Caco-2 (cell line): ENCODE data around the gene PCID2. TPM values are rescaled to one million over a fixed set of nuclear protein-coding genes. Genes with fewer than 3 reads are reported as not detected.

Source experiments
- BruUV-seq: library from RNA; stranded (reverse); fragments of 400-500 nt; replicated peaks from 2 replicates; lab custom pipeline; 2021; lab: Mats Ljungman, UMichigan
- CTCF ChIA-PET: fragments of 300-600 bp; sonication (Branson Sonifier 250); formaldehyde crosslinking; loops from one replicate; lab custom pipeline; 2022; ENCODE audit warnings: antibody characterized with exemption; lab: Charles Lee
- POLR2A ChIA-PET: fragments of 300-600 bp; sonication (Branson Sonifier 250); formaldehyde crosslinking; loops from one replicate; lab custom pipeline; 2022; ENCODE audit warnings: antibody characterized with exemption; lab: Charles Lee
- DNase-seq, 2 experiments: peaks; one replicate each; pipeline versions ENCODE4 v3.0.0 to v3.0.0-alpha.2; 2020 to 2022
- H3K27me3 ChIP-seq: replicated peaks from 2 replicates; pipeline ENCODE4 v1.6.0; 2011; ENCODE audit warnings: low read length; ENCODE audit not compliant: control insufficient read depth, insufficient read depth
- H3K36me3 ChIP-seq: 2 replicates; pipeline ENCODE4 v1.5.1; 2011; ENCODE audit warnings: low read length; ENCODE audit not compliant: control insufficient read depth, insufficient read depth
- H3K4me1 ChIP-seq: fragments of 250-450 bp; sonication (Bioruptor Pico); 2 replicates; pipeline ENCODE4 v1.5.1; 2020; ENCODE audit warnings: mild to moderate bottlenecking
- H3K4me3 ChIP-seq: 2 replicates; pipeline ENCODE4 v1.5.1; 2011; ENCODE audit warnings: low read depth, mild to moderate bottlenecking, control low read depth, low read length
- H3K9me3 ChIP-seq: fragments of 250-450 bp; sonication (Bioruptor Pico); 2 replicates; pipeline ENCODE4 v1.5.1; 2020; ENCODE audit warnings: mild to moderate bottlenecking, moderate library complexity
- H3K27ac Mint-ChIP-seq: one replicate; pipeline ENCODE4 v1.8.0; 2022; ENCODE audit warnings: mixed read lengths; ENCODE audit not compliant: unreplicated experiment
- H3K27me3 Mint-ChIP-seq: one replicate; pipeline ENCODE4 v1.8.0; 2022; ENCODE audit warnings: mixed read lengths; ENCODE audit not compliant: insufficient read depth, unreplicated experiment
- H3K36me3 Mint-ChIP-seq: one replicate; pipeline ENCODE4 v1.8.0; 2022; ENCODE audit warnings: mild to moderate bottlenecking, mixed read lengths; ENCODE audit not compliant: insufficient read depth, unreplicated experiment
- H3K4me1 Mint-ChIP-seq: one replicate; pipeline ENCODE4 v1.8.0; 2022; ENCODE audit warnings: low read depth, mixed read lengths; ENCODE audit not compliant: unreplicated experiment
- H3K4me3 Mint-ChIP-seq: one replicate; pipeline ENCODE4 v1.8.0; 2022; ENCODE audit warnings: mild to moderate bottlenecking, moderate library complexity, mixed read lengths; ENCODE audit not compliant: unreplicated experiment
- H3K9me3 Mint-ChIP-seq: one replicate; pipeline ENCODE4 v1.8.0; 2022; ENCODE audit warnings: mixed read lengths; ENCODE audit not compliant: unreplicated experiment
- CTCF ChIP-seq, 2 experiments: fragments of 200-600 bp in 1 of 2; IDR thresholded peaks; 1 replicate in 1 of 2; 2 replicates in 1 of 2; pipeline versions ENCODE4 v1.5.1 to v1.8.0; 2011 to 2022; ENCODE audit warnings: antibody characterized with exemption in 1 of 2, control low read depth in 1 of 2, inconsistent platforms in 1 of 2, low read depth in 1 of 2, low read length in 1 of 2, mild to moderate bottlenecking in 1 of 2, moderate library complexity in 1 of 2; ENCODE audit not compliant: insufficient read depth in 1 of 2, severe bottlenecking in 1 of 2, unreplicated experiment in 1 of 2
- intact Hi-C: fragments of 100-400 bp; cut with micrococcal nuclease; formaldehyde crosslinking; loops from one replicate; pipeline ENCODE4 v1.10.0; 2022; ENCODE audit not compliant: unreplicated experiment
- total RNA-seq: library from RNA; stranded (reverse); gene quantifications from 2 replicates; pipeline ENCODE4 v1.2.3, GENCODE V29; 2022

Gene PCID2
- total RNA-seq, 1 experiment from 2014 or later, result 81.5 TPM

GRCh38 chr13:113139577-113139976 lies 68.9 kb downstream of the PCID2 start:
- Mint-ChIP-seq H3K36me3 (no peaks in the 10 kb centered on the region), H3K27me3 (no peaks in the 10 kb centered on the region), H3K4me3 (no peak overlapping the region), H3K9me3 (no peaks in the 10 kb centered on the region), H3K27ac (no peak overlapping the region), H3K4me1 (no peaks in the 10 kb centered on the region)
- Histone ChIP-seq H3K27me3 (no peaks in the 10 kb centered on the region), H3K4me1 (0 out of 2 replicates have a peak, but pooled peaks cover 4% of the 10 kb centered on the region), H3K9me3 (no peaks in the 10 kb centered on the region), H3K36me3 (peaks cover 2% of the 10 kb centered on the region; the same call in 1 of the 2 replicates), H3K4me3 (no peak overlapping the region)
- no peak for TF ChIP-seq CTCF (IDR thresholded peaks at IDR 0.05; ENCODE audit: insufficient read depth in 1 of 2, low read depth in 1 of 2, low read length in 1 of 2, severe bottlenecking in 1 of 2, unreplicated experiment in 1 of 2)
- intact Hi-C loops, result no loop called here
- ChIA-PET POLR2A (no interaction called here), CTCF (no interaction called here)
- no TSS peak for BruUV-seq
- DNase-seq, result no peak

DNA sequence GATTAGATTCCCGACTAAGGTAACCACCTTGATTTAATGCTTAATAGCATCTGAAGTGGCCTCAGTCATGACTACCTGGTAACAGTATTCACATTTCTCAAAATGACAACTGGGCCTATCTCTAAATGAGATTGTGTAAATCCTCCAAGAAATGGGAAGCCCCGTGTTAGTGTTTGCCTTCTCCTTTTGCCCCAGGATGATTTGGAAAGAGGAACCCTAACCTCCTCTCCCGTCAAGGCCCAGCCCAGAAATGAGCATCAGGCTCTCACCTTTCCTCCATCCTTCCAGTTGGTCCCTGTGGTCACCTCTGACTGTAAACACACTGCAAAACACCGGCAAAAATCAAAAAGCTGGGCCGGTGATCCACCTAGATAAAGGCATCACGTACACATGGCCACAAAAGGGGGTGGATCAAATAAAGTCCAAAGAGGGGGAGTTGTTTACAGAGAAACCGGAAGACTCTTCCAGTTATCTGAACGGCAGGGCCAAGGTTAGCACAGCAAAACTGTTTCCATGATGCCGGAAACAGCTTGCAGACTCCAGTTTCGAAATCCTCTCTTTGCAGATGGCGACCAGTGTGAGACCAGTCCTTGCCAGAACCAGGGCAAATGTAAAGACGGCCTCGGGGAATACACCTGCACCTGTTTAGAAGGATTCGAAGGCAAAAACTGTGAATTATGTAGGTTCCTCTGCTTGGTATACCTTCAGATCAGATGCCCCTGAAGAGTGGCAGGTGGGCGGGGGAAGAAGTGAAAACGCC lies 69.5 kb downstream of the PCID2 start:
- no peaks in the 10 kb centered on the region for H3K27me3 Mint-ChIP-seq
- peaks cover 2% of the 10 kb centered on the region; the same call in 1 of the 2 replicates for H3K36me3 ChIP-seq
- DNase-seq, result no peak
- ChIA-PET POLR2A (no interaction called here), CTCF (no interaction called here)
- BruUV-seq, result no TSS peak
- no peaks in the 10 kb centered on the region for H3K36me3 Mint-ChIP-seq
- H3K27ac Mint-ChIP-seq, result no peak overlapping the region
- no peak for TF ChIP-seq CTCF (IDR thresholded peaks at IDR 0.05; ENCODE audit: insufficient read depth in 1 of 2, low read depth in 1 of 2, low read length in 1 of 2, severe bottlenecking in 1 of 2, unreplicated experiment in 1 of 2)
- no peaks in the 10 kb centered on the region for H3K9me3 ChIP-seq
- H3K9me3 Mint-ChIP-seq, result no peaks in the 10 kb centered on the region
- 0 out of 2 replicates have a peak, but pooled peaks cover 4% of the 10 kb centered on the region for H3K4me1 ChIP-seq
- no peaks in the 10 kb centered on the region for H3K4me1 Mint-ChIP-seq
- no peaks in the 10 kb centered on the region for H3K27me3 ChIP-seq
- intact Hi-C loops, result no loop called here
- no peak overlapping the region for H3K4me3 Mint-ChIP-seq
- H3K4me3 ChIP-seq, result no peak overlapping the region

GRCh38 chr13:113137691-113138298 lies 70.7 kb downstream of the PCID2 start:
- intact Hi-C loops, result no loop called here
- Histone ChIP-seq H3K9me3 (no peaks in the 10 kb centered on the region), H3K27me3 (no peaks in the 10 kb centered on the region), H3K4me3 (no peak overlapping the region), H3K36me3 (peaks cover 2% of the 10 kb centered on the region; the same call in 1 of the 2 replicates), H3K4me1 (0 out of 2 replicates have a peak, but pooled peaks cover 4% of the 10 kb centered on the region)
- Mint-ChIP-seq H3K27me3 (no peaks in the 10 kb centered on the region), H3K27ac (no peak overlapping the region), H3K4me3 (no peak overlapping the region), H3K4me1 (no peaks in the 10 kb centered on the region), H3K9me3 (no peaks in the 10 kb centered on the region), H3K36me3 (no peaks in the 10 kb centered on the region)
- no peak for TF ChIP-seq CTCF (IDR thresholded peaks at IDR 0.05; ENCODE audit: insufficient read depth in 1 of 2, low read depth in 1 of 2, low read length in 1 of 2, severe bottlenecking in 1 of 2, unreplicated experiment in 1 of 2)
- BruUV-seq, result no TSS peak
- ChIA-PET CTCF (no interaction called here), POLR2A (no interaction called here)
- DNase-seq, result no peak
